NCI-H187 treated with DMSO at 0.1 percent for 48 hours (cell line): ENCODE results near the gene PRR30.
"Not testable (repeated sequence)": the region's sequence is repeated elsewhere in the genome, so short reads cannot be mapped to it uniquely, and the experiment has no call there.

ENCODE experiments used
- DNase-seq: peaks from one replicate; lab custom pipeline; 2025; lab: John Stamatoyannopoulos, UW

The PRR30 gene

GRCh38 chr2:27128668-27129571 lies 10.3 kb downstream of the PRR30 start:
- no peak for DNase-seq

DNA sequence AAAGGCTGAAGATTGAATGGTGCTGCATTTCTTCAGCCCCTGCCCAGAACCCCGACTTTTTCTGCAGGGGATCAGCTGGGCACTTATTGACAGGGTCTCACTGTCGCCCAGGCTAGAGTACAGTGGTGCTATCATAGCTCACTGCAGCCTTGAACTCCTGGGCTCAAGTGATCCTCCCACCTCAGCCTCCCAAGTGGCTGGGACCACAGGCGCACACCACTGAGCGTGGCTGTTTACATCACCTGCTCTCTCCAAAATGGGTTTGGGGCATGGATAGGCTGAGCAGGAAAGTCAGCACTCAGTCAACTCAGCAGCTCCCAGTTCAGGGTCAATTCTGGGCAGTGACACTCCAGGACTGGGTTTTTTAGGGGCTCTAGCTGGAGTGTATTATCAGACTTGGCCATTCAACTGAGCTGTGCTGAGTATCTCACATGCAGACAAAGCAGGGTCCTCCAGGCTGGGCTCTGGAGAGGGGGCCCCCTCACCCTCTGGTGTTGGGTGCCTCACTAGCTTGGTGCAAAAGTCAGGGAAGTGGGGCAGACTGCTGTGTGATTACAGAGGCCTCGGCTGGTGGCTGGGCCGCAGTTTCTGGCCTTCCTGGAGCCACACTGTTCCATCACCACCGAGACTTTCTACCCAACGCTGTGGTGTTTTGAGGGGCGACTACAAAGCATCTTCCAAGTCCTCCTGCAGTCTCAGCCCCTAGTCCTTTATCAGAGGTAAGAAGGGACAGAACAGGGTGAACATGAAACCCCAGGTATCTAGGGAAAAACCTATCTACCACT lies 11.1 kb downstream of the PRR30 start:
- no peak for DNase-seq

GRCh38 chr2:27126252-27126710 lies 12.9 kb downstream of the PRR30 start:
- no peak for DNase-seq

GRCh38 chr2:27125104-27125503 lies 14.1 kb downstream of the PRR30 start:
- DNase-seq: no peak

GRCh38 chr2:27123302-27124150 lies 15.7 kb downstream of the PRR30 start, which contains the start of gene ABHD1:
ABHD1 (plus strand) TSS chr2:27123815; CDS start chr2:27123949, 134 bp downstream.
- no peak for DNase-seq

- no peak for DNase-seq
Observed at GRCh38 chr2:27122791-27123190, 16.4 kb downstream of the PRR30 start.

- no peak for DNase-seq
Observed at GRCh38 chr2:27121906-27122305, 17.3 kb downstream of the PRR30 start.

DNA sequence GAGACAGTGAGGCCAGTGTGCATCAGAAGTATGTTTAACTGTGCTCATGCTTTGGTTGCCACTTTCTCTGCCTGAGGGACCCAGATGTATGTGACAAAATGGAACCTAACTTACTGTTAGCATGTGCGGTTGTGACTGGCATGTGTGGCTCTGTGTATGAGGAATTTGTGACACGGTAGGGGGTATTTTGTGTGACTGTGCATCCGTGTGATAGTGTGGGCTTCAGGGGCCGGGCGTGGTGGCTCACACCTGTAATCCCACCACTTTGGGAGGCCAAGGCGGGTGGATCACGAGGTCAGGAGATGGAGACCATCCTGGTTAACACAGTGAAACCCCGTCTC lies 19.9 kb downstream of the PRR30 start:
- DNase-seq: not testable (repeated sequence)

DNA sequence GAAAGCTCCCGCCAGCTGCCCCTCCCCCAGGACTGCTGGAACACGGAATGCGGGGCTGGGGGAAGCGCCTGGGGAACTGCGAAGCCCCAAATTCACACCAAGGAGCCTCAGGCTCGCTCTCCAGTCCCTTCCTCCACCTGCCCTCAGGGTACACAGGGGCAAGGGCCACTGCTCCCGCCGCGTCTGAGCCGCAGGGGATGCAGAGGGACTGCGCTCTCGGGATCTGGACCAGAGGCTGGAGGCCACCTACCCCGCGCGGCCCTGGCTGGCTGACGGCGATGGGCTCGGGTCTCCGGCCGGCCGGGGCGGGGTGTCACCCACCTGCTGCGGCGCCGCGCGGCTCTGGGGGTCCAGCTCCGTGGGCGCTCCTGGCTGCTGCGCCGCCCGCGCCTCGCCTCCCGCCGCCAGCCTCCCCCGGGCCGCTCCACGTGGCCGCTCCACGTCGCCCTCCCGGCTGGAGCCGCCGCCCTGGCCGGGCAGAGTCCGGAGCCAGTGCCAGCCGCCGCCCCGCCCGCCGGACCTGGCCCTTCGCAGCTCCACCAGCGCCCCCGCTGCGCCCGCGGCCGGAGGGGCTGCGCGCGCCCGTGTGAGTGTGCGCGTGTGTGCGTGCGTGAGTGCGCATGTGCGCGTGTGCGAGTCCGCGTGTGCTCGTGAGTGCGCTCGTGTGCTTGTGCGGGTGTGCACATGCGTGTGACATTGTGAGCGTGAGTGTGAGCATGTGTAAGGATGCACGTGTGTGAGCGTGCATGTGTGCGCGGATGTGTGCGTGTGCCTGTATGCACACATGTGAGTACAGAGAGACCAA lies 20.5 kb downstream of the PRR30 start, which contains the start of gene CGREF1:
TSS of gene CGREF1 (minus strand) at position 604 of the 805 bp plus-strand sequence. CDS start 14,762 bp downstream, outside the sequence.
- DNase-seq: no peak

DNA sequence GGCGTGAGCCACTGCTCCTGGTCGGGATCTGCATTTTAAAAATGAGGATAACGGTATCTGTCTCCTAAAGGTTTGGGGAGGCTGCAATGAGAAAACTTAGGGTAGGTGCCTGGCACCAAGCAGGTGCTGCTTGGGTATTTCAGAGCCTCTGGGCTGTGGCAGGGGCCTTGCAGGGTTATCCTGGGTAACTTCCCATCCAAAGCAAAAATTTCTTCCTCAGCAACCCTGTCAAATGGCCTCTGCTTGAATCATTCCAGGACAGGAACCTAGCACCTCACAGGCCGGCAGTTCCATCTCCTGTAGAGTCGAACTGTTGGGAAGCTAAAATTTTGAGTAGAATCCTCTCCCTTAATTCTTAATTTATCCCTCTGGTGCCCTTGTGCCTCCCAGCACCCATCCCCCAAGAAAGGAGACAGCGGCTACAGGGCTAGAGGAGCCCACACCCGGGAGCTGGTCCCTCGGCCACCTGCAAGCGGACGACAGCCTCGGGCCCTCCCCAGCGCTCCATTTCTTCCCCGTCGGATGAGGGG lies 21.1 kb downstream of the PRR30 start:
- DNase-seq: no peak

GRCh38 chr2:27115519-27115918 lies 23.7 kb downstream of the PRR30 start:
- no peak for DNase-seq

GRCh38 chr2:27111392-27112078 lies 27.7 kb downstream of the PRR30 start:
- DNase-seq: not testable (repeated sequence)

DNA sequence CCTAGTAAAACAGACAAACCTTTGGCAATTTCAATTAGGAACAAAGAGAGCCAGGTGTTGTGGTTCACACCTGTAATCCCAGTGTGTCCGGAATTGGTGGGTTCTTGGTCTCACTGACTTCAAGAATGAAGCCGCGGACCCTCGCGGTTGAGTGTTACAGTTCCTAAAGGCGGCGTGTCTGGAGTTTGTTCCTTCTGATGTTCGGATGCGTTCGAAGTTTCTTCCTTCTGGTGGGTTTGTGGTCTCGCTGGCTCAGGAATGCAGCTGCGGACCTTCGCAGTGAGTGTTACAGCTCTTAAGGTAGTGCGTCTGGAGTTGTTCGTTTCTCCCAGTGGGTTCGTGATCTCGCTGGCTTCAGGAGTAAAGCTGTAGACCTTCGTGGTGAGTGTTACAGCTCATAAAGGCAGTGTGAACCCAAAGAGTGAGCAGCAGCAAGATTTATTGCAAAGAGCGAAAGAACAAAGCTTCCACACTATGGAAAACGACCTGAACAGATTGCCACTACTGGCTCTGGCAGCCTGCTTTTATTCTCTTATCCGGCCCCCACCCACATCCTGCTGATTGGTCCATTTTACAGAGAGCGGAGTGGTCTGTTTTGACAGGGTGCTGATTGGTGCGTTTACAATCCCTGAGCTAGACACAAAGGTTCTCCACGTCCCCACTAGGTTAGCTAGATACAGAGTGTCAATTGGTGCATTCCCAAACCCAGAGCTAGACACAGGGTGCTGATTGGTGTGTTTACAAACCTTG lies 28.4 kb downstream of the PRR30 start:
- DNase-seq: not testable (repeated sequence)

DNA sequence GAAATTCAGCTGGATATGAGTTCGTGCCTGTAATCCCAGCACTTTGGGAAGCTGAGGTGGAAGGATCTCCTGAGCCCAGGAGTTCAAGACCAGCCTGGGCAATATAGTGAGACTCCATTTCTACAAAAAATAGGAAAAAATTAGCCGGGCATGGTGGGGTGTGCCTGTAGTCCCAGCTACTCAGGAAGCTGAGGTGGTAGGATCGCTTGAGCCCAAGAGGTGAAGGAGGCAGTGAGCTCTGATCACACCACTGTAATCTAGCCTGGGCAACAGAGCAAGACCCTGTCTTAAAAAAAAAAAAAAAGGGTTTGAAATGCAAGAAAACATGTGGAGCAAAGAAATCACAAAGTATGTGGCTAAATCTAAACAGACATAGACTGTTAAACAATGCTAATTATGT lies 30.1 kb downstream of the PRR30 start:
- no peak for DNase-seq

- no peak for DNase-seq
Observed at GRCh38 chr2:27108221-27108620, 31.0 kb downstream of the PRR30 start.

DNA sequence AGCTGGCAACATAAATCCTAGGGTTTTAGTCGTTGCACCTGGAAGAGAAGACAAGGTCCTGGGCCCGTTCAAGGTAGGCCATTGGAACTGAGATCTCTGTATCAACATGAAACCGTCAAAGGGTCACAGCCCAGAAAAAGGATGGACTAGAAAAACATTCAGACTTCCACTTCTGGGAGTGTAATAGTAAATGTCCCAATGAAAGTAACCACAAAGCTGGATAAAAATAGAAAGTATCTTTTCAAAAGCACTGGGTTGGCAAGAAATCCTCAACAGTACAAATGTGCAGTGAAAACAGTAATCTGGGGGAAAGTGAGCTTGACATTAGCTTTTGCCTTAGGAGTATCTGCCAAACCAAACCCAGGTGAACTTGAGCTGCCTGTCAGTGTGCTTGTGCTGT lies 33.2 kb downstream of the PRR30 start:
- DNase-seq: no peak

GRCh38 chr2:27102329-27102728 lies 36.9 kb downstream of the PRR30 start:
- DNase-seq: no peak

DNA sequence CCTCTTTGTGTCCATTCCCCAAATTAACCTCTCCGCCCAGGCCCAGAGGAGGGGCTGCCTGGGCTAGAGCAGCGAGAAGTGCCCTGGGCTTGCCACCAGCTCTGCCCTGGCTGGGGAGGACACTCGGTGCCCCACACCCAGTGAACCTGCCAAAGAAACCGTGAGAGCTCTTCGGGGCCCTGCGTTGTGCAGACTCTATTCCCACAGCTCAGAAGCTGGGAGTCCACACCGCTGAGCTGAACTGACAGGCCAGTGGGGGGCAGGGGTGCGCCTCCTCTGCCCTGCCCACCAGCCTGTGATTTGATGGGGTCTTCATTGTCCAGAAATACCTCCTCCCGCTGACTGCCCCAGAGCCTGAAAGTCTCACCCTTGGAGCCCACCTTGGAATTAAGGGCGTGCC lies 39.2 kb downstream of the PRR30 start:
- DNase-seq: no peak

DNA sequence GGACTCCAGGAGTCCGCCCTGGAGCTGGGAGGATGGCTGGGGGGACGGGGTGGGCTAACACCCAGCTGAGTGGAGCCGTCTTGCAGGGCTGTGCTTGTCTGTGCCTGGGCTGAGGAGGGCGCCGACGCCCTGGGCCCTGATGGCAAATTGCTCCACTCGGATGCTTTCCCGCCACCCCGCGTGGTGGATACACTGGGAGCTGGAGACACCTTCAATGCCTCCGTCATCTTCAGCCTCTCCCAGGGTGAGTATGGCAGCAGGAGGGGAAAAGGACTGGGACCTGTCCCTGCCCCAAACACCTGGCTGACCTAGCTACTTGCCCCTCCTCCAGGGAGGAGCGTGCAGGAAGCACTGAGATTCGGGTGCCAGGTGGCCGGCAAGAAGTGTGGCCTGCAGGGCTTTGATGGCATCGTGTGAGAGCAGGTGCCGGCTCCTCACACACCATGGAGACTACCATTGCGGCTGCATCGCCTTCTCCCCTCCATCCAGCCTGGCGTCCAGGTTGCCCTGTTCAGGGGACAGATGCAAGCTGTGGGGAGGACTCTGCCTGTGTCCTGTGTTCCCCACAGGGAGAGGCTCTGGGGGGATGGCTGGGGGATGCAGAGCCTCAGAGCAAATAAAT lies 39.8 kb downstream of the PRR30 start:
- DNase-seq: no peak
